ENCODE measurements around the gene CCDC112.

The CCDC112 gene

GRCh38 chr5:115319007-115319406, 22.6 kb upstream of the CCDC112 start:
- Histone ChIP-seq H3K18ac (ENCODE audit: low read depth in 1 of 2, low read length in 2 of 2) (no peak overlapping the region), H3K9ac (ENCODE audit: low read length) (no peak overlapping the region), H4K8ac (ENCODE audit: low read length) (no peak overlapping the region), H3K23ac (ENCODE audit: low read length in 2 of 2) (no peak overlapping the region), H2BK12ac (ENCODE audit: low read length in 2 of 2) (no peak overlapping the region), H3K9me3 (ENCODE audit: control insufficient read depth, low read length) (no peaks in the 10 kb centered on the region), H2AK5ac (ENCODE audit: low read length, severe bottlenecking) (no peak overlapping the region), H3K14ac (ENCODE audit: low read length in 2 of 2) (no peak overlapping the region), H2AFZ (ENCODE audit: low read depth, low read length) (no peak overlapping the region), H3K36me3 (ENCODE audit: control insufficient read depth in 1 of 2, insufficient read depth in 2 of 2, low read depth in 1 of 2, low read length in 2 of 2) (no peaks in the 10 kb centered on the region), H3K4me2 (ENCODE audit: low read length, poor library complexity, severe bottlenecking) (no peak overlapping the region), H4K91ac (ENCODE audit: low read length) (no peak overlapping the region), H3K79me1 (replicated peaks; ENCODE audit: low read length, poor library complexity, severe bottlenecking) (no peaks in the 10 kb centered on the region), H3K27ac (ENCODE audit: low read length, poor library complexity, severe bottlenecking) (no peak overlapping the region), H3K4me1 (ENCODE audit: control insufficient read depth, insufficient read depth, low read depth, low read length) (no peaks in the 10 kb centered on the region), H3K4ac (ENCODE audit: low read depth in 1 of 2, low read length in 2 of 2) (no peak overlapping the region), H3K4me3 (ENCODE audit: insufficient read depth in 1 of 2, low read depth in 1 of 2, low read length in 2 of 2) (no peak overlapping the region), H2BK120ac (ENCODE audit: low read depth, low read length) (no peak overlapping the region), H3K27me3 (ENCODE audit: control insufficient read depth in 1 of 2, insufficient read depth in 1 of 2, low read length in 2 of 2) (no peaks in the 10 kb centered on the region), H2BK5ac (ENCODE audit: low read depth, low read length, poor library complexity, severe bottlenecking) (no peak overlapping the region), H2BK15ac (ENCODE audit: low read depth, poor library complexity, severe bottlenecking) (no peak overlapping the region)
- no CpG with 5 or more reads among the region's 1 CpG for WGBS
- no peak for DNase-seq

- Histone ChIP-seq H4K8ac (ENCODE audit: low read length) (no peak overlapping the region), H3K4me3 (ENCODE audit: insufficient read depth in 1 of 2, low read depth in 1 of 2, low read length in 2 of 2) (no peak overlapping the region), H2BK12ac (ENCODE audit: low read length in 2 of 2) (no peak overlapping the region), H2AFZ (ENCODE audit: low read depth, low read length) (no peak overlapping the region), H3K23ac (ENCODE audit: low read length in 2 of 2) (no peak overlapping the region), H3K18ac (ENCODE audit: low read depth in 1 of 2, low read length in 2 of 2) (no peak overlapping the region), H3K9ac (ENCODE audit: low read length) (no peak overlapping the region), H3K27me3 (ENCODE audit: control insufficient read depth in 1 of 2, insufficient read depth in 1 of 2, low read length in 2 of 2) (no peaks in the 10 kb centered on the region), H4K91ac (ENCODE audit: low read length) (no peak overlapping the region), H3K36me3 (ENCODE audit: control insufficient read depth in 1 of 2, insufficient read depth in 2 of 2, low read depth in 1 of 2, low read length in 2 of 2) (no peaks in the 10 kb centered on the region), H3K9me3 (ENCODE audit: control insufficient read depth, low read length) (no peaks in the 10 kb centered on the region), H3K14ac (ENCODE audit: low read length in 2 of 2) (no peak overlapping the region), H2AK5ac (ENCODE audit: low read length, severe bottlenecking) (no peak overlapping the region), H2BK120ac (ENCODE audit: low read depth, low read length) (no peak overlapping the region), H3K27ac (ENCODE audit: low read length, poor library complexity, severe bottlenecking) (no peak overlapping the region), H3K4me2 (ENCODE audit: low read length, poor library complexity, severe bottlenecking) (no peak overlapping the region), H3K79me1 (replicated peaks; ENCODE audit: low read length, poor library complexity, severe bottlenecking) (no peaks in the 10 kb centered on the region), H2BK5ac (ENCODE audit: low read depth, low read length, poor library complexity, severe bottlenecking) (no peak overlapping the region), H3K4me1 (ENCODE audit: control insufficient read depth, insufficient read depth, low read depth, low read length) (no peaks in the 10 kb centered on the region), H3K4ac (ENCODE audit: low read depth in 1 of 2, low read length in 2 of 2) (no peak overlapping the region), H2BK15ac (ENCODE audit: low read depth, poor library complexity, severe bottlenecking) (no peak overlapping the region)
- no CpG with 5 or more reads among the region's 1 CpG for WGBS
- DNase-seq = no peak
Observed at GRCh38 chr5:115317736-115318135, 21.3 kb upstream of the CCDC112 start.

- no peak overlapping the region for H3K4me3 ChIP-seq (ENCODE audit: insufficient read depth in 1 of 2, low read depth in 1 of 2, low read length in 2 of 2)
- H3K4ac ChIP-seq (ENCODE audit: low read depth in 1 of 2, low read length in 2 of 2) = no peak overlapping the region
- no peaks in the 10 kb centered on the region for H3K79me1 ChIP-seq (replicated peaks; ENCODE audit: low read length, poor library complexity, severe bottlenecking)
- H2BK120ac ChIP-seq (ENCODE audit: low read depth, low read length) = no peak overlapping the region
- no peak overlapping the region for H2BK15ac ChIP-seq (ENCODE audit: low read depth, poor library complexity, severe bottlenecking)
- H2AFZ ChIP-seq (ENCODE audit: low read depth, low read length) = no peak overlapping the region
- no peak overlapping the region for H3K4me2 ChIP-seq (ENCODE audit: low read length, poor library complexity, severe bottlenecking)
- no peak overlapping the region for H3K9ac ChIP-seq (ENCODE audit: low read length)
- H3K4me1 ChIP-seq (ENCODE audit: control insufficient read depth, insufficient read depth, low read depth, low read length) = no peaks in the 10 kb centered on the region
- H3K27ac ChIP-seq (ENCODE audit: low read length, poor library complexity, severe bottlenecking) = no peak overlapping the region
- no peaks in the 10 kb centered on the region for H3K27me3 ChIP-seq (ENCODE audit: control insufficient read depth in 1 of 2, insufficient read depth in 1 of 2, low read length in 2 of 2)
- H4K91ac ChIP-seq (ENCODE audit: low read length) = no peak overlapping the region
- H3K36me3 ChIP-seq (ENCODE audit: control insufficient read depth in 1 of 2, insufficient read depth in 2 of 2, low read depth in 1 of 2, low read length in 2 of 2) = no peaks in the 10 kb centered on the region
- H4K8ac ChIP-seq (ENCODE audit: low read length) = no peak overlapping the region
- no peak overlapping the region for H2BK5ac ChIP-seq (ENCODE audit: low read depth, low read length, poor library complexity, severe bottlenecking)
- H2BK12ac ChIP-seq (ENCODE audit: low read length in 2 of 2) = no peak overlapping the region
- no peak overlapping the region for H3K14ac ChIP-seq (ENCODE audit: low read length in 2 of 2)
- no peak overlapping the region for H3K23ac ChIP-seq (ENCODE audit: low read length in 2 of 2)
- no peak overlapping the region for H3K18ac ChIP-seq (ENCODE audit: low read depth in 1 of 2, low read length in 2 of 2)
- no peaks in the 10 kb centered on the region for H3K9me3 ChIP-seq (ENCODE audit: control insufficient read depth, low read length)
- DNase-seq = no peak
- H2AK5ac ChIP-seq (ENCODE audit: low read length, severe bottlenecking) = no peak overlapping the region
Observed at GRCh38 chr5:115317320-115317719, 20.9 kb upstream of the CCDC112 start.

- no peak overlapping the region for H3K4me2 ChIP-seq (ENCODE audit: low read length, poor library complexity, severe bottlenecking)
- no peak overlapping the region for H3K4me3 ChIP-seq (ENCODE audit: insufficient read depth in 1 of 2, low read depth in 1 of 2, low read length in 2 of 2)
- H3K27me3 ChIP-seq (ENCODE audit: control insufficient read depth in 1 of 2, insufficient read depth in 1 of 2, low read length in 2 of 2) = no peaks in the 10 kb centered on the region
- no peak overlapping the region for H3K18ac ChIP-seq (ENCODE audit: low read depth in 1 of 2, low read length in 2 of 2)
- no peak for DNase-seq
- H3K27ac ChIP-seq (ENCODE audit: low read length, poor library complexity, severe bottlenecking) = no peak overlapping the region
- 92% methylated on average over 1 of the region's 3 CpGs for WGBS
- H2BK5ac ChIP-seq (ENCODE audit: low read depth, low read length, poor library complexity, severe bottlenecking) = no peak overlapping the region
- H3K14ac ChIP-seq (ENCODE audit: low read length in 2 of 2) = no peak overlapping the region
- no peak overlapping the region for H4K91ac ChIP-seq (ENCODE audit: low read length)
- no peak overlapping the region for H3K4ac ChIP-seq (ENCODE audit: low read depth in 1 of 2, low read length in 2 of 2)
- H2BK12ac ChIP-seq (ENCODE audit: low read length in 2 of 2) = no peak overlapping the region
- H3K4me1 ChIP-seq (ENCODE audit: control insufficient read depth, insufficient read depth, low read depth, low read length) = no peaks in the 10 kb centered on the region
- H3K9me3 ChIP-seq (ENCODE audit: control insufficient read depth, low read length) = no peaks in the 10 kb centered on the region
- no peak overlapping the region for H2AK5ac ChIP-seq (ENCODE audit: low read length, severe bottlenecking)
- no peak overlapping the region for H2AFZ ChIP-seq (ENCODE audit: low read depth, low read length)
- no peak overlapping the region for H4K8ac ChIP-seq (ENCODE audit: low read length)
- no peak overlapping the region for H3K9ac ChIP-seq (ENCODE audit: low read length)
- no peaks in the 10 kb centered on the region for H3K79me1 ChIP-seq (replicated peaks; ENCODE audit: low read length, poor library complexity, severe bottlenecking)
- H3K36me3 ChIP-seq (ENCODE audit: control insufficient read depth in 1 of 2, insufficient read depth in 2 of 2, low read depth in 1 of 2, low read length in 2 of 2) = no peaks in the 10 kb centered on the region
- no peak overlapping the region for H3K23ac ChIP-seq (ENCODE audit: low read length in 2 of 2)
- no peak overlapping the region for H2BK120ac ChIP-seq (ENCODE audit: low read depth, low read length)
- no peak overlapping the region for H2BK15ac ChIP-seq (ENCODE audit: low read depth, poor library complexity, severe bottlenecking)
Observed at GRCh38 chr5:115313632-115314031, 17.2 kb upstream of the CCDC112 start.
